Activated CD8-positive, alpha-beta memory T cell treated with anti-CD3 and anti-CD28 coated beads for 36 hours (primary cell): Measurements from ENCODE around the gene NLRC5. TPM values are rescaled to one million over a fixed set of nuclear protein-coding genes. Genes with fewer than 3 reads are reported as not detected.

ENCODE experiments used
- CTCF ChIA-PET: fragments of 350-600 bp; sonication (Branson Sonifier 250); formaldehyde crosslinking; loops from one replicate; lab custom pipeline; 2021; ENCODE audit warnings: antibody characterized with exemption; lab: Charles Lee
- POLR2A ChIA-PET: fragments of 350-600 bp; sonication (Branson Sonifier 250); formaldehyde crosslinking; loops from one replicate; lab custom pipeline; 2021; ENCODE audit warnings: antibody characterized with exemption; lab: Charles Lee
- total RNA-seq, 2 experiments: library from RNA; stranded (reverse); gene quantifications; one replicate each; pipeline ENCODE4 v1.2.3, GENCODE V29; 2021

The NLRC5 gene
- total RNA-seq, 2 experiments from 2014 or later = 118 to 121 TPM

DNA sequence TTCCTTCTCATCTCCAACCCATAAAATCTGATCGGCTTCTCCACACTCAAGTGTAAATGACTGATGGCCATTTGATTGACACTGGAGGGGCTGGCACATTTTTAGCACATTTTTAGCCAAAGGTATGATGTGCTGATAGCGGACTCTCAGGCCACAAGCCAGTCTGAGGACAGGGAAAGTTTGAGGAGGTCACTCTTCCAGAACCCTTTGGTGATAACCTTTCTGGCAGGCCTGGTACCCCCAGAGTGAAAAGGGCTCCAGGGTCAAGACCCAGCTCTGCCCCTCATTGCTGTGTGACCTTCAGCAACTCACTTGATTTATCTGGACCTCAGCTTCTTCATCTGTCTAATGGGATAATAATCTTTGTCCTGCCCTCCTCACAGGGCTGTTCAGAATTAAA is 1.7 kb upstream of the NLRC5 start:
- CTCF ChIA-PET = interaction anchor here (1.1 to 2.3 kb wide), 4 partner anchors 11 to 58 kb away, joined by 3 to 9 read pairs (median 5); no protein-coding TSS in a partner anchor
- POLR2A ChIA-PET = interaction anchor here (0.6 kb wide), 2 partner anchors 15 to 43 kb away, joined by 3 to 4 read pairs; no protein-coding TSS in a partner anchor

- ChIA-PET CTCF (interaction anchor here (0.9 to 2.3 kb wide), 7 partner anchors 11 to 95 kb away, joined by 3 to 9 read pairs (median 4); no protein-coding TSS in a partner anchor), POLR2A (interaction anchor here (0.6 to 2.4 kb wide), 6 partner anchors 8 to 51 kb away, joined by 3 to 16 read pairs (median 8); no protein-coding TSS in a partner anchor)
These were observed 1.0 kb upstream of the NLRC5 start for GRCh38 chr16:56988161-56988947.

GRCh38 chr16:56989988-56990387 is 631 bp downstream of the NLRC5 start:
- ChIA-PET POLR2A (interaction anchor here (0.6 to 2.4 kb wide), 12 partner anchors 9 to 72 kb away, joined by 3 to 16 read pairs (median 6); no protein-coding TSS in a partner anchor), CTCF (interaction anchor here (1.0 to 2.3 kb wide), 6 partner anchors 9 to 52 kb away, joined by 3 to 13 read pairs (median 8); no protein-coding TSS in a partner anchor)

DNA sequence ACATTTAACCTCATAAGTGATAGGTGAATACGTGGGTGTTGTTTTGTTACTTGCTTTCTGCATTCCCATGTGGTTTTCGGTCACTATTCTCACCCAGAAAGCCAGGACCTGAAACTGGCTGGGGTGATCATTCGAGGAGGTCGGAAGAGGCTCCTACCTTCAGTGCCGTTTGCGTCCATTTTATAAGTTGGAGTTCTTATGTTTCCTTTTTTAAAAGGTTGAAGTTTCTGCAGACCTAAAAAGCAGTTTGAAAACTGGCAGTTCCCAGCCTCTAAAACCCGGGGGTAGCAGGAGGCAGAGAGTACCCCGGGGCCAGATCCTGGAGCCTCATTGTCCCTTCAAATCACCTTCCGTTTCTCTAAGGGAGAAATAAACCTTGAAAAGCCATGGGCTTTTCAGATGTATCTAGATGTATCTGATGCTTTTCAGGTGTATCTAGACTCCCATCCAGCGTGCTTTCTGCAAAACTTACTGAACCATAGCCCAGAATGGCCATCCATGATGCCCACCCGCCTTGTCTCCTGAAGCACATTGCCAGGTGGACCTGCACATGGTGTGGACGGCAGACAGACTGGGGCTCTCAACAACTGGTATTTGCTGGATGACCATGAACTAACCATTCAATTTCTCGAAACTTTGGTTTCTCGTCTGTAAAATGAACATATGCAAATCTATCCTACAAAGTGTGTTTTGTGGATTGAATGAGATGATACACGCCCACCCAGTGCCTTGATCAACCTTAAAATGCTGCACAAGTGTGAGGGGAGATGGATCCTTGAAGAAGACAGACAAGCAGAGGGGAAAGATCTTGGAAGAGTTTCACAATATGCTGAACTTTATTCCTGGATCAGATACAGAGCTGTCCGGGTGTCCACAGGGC is 1.3 kb downstream of the NLRC5 start:
- ChIA-PET POLR2A (interaction anchor here (0.7 to 2.4 kb wide), 7 partner anchors 9 to 71 kb away, joined by 4 to 16 read pairs (median 10); no protein-coding TSS in a partner anchor), CTCF (interaction anchor here (1.3 to 1.4 kb wide), 2 partner anchors 26 to 51 kb away, joined by 9 to 13 read pairs; no protein-coding TSS in a partner anchor)

GRCh38 chr16:56992431-56992830 is 3.1 kb downstream of the NLRC5 start:
- CTCF ChIA-PET = interaction anchor here (1.1 to 1.8 kb wide), 7 partner anchors 10 to 53 kb away, joined by 3 to 7 read pairs (median 3); no protein-coding TSS in a partner anchor
- POLR2A ChIA-PET = interaction anchor here (1.0 kb wide), 1 partner anchor 54 kb away, joined by 3 read pairs; no protein-coding TSS in a partner anchor

GRCh38 chr16:56993204-56993603 is 3.8 kb downstream of the NLRC5 start:
- ChIA-PET CTCF (interaction anchor here (1.2 to 1.8 kb wide), 5 partner anchors 9 to 52 kb away, joined by 3 to 7 read pairs (median 3); no protein-coding TSS in a partner anchor), POLR2A (interaction anchor here (1.0 kb wide), 1 partner anchor 55 kb away, joined by 3 read pairs; no protein-coding TSS in a partner anchor)

- ChIA-PET CTCF (interaction anchor here (1.1 kb wide), 1 partner anchor 9 kb away, joined by 3 read pairs; no protein-coding TSS in a partner anchor), POLR2A (interaction anchor here (0.6 kb wide), 1 partner anchor 57 kb away, joined by 3 read pairs; no protein-coding TSS in a partner anchor)
These were observed 5.0 kb downstream of the NLRC5 start for GRCh38 chr16:56994311-56994710.

GRCh38 chr16:56995136-56995805 is 5.9 kb downstream of the NLRC5 start:
- ChIA-PET CTCF (interaction anchor here (0.5 to 1.4 kb wide), 8 partner anchors 8 to 54 kb away, joined by 3 to 5 read pairs (median 3); no protein-coding TSS in a partner anchor), POLR2A (interaction anchor here (0.6 to 1.1 kb wide), 3 partner anchors 11 to 126 kb away, joined by 3 to 4 read pairs (median 3); no protein-coding TSS in a partner anchor)

GRCh38 chr16:56997264-56997663 is 7.9 kb downstream of the NLRC5 start:
- ChIA-PET CTCF (no interaction called here), POLR2A (no interaction called here)

DNA sequence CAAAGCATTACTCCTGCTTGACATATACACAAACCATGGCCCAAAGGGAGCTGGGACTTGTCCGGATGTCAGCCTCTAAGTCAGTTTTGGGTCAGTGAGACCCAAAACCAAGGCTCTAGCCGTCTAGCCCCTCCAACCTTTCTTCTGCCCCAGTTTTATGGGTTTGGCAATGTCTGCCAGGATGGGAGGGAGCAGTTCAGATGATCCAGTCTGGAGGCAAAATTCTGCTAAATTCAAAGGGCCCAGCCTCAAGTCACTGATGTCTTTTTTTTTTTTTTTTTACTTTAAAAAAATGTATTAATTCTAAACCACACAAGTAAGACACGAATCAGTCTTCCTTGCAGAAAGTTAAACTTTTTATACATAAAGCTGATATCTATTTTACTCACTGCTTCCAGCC is 8.6 kb downstream of the NLRC5 start:
- ChIA-PET CTCF (interaction anchor here (1.0 to 2.0 kb wide), 2 partner anchors 9 to 34 kb away, joined by 4 to 9 read pairs; partner anchors contain the start of gene NLRC5), POLR2A (interaction anchor here (2.8 kb wide), 1 partner anchor 12 kb away, joined by 13 read pairs; no protein-coding TSS in a partner anchor)

GRCh38 chr16:56998352-56998751 is 9.0 kb downstream of the NLRC5 start:
- POLR2A ChIA-PET = interaction anchor here (2.8 kb wide), 1 partner anchor 12 kb away, joined by 13 read pairs; no protein-coding TSS in a partner anchor
- CTCF ChIA-PET = interaction anchor here (1.0 to 2.0 kb wide), 3 partner anchors 10 to 47 kb away, joined by 3 to 9 read pairs (median 4); partner anchors contain the start of gene NLRC5

GRCh38 chr16:56998861-56999260 is 9.5 kb downstream of the NLRC5 start:
- ChIA-PET POLR2A (interaction anchor here (1.2 to 2.8 kb wide), 3 partner anchors 9 to 67 kb away, joined by 8 to 16 read pairs (median 13); partner anchors contain the start of gene NLRC5), CTCF (interaction anchor here (1.1 to 2.0 kb wide), 6 partner anchors 10 to 48 kb away, joined by 3 to 10 read pairs (median 6); partner anchors contain the start of gene NLRC5)

DNA sequence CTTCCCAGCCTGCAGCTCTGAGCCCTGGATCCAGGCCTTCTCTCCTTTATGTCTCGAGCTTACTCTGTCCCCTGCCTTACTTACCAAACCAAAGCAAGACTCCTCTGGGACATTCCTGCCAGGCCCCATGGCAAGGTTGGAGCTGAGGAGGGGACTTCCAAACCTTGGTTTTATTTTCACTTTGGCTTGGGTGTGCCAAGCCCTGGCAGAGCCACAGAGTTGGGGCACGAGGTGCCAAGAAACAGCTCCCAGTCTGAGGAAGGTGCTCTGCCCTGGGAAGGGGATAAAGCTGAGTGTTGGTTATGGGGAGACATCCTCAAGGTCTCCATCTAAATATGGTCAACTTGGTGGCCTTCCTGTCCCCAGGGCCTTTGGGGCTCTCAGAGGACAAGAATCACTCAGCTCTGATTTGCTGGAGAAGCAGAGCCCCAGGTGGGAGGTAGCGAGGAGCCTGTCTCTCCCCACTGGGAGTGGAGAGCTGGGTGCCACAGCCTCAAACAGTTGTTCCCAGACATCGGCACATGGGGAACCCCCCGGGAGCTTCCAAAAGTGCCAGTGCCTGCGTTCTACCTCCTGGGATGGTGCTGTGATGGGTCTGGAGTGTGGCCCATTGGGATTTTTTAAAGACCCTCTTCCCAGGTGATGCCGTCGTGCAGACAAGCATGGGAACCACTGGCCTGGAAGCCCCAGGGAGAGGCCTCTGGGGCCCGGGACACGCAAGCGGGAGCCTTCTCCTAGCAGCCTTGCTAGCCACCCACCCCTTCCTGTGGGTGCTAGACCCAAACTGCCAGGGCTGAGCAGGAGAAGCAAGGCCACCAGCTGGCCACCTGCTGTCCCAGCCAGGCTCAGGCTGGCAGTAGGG is 10.3 kb downstream of the NLRC5 start:
- ChIA-PET POLR2A (interaction anchor here (0.6 to 2.8 kb wide), 6 partner anchors 10 to 68 kb away, joined by 3 to 16 read pairs (median 7); partner anchors contain the start of gene NLRC5), CTCF (interaction anchor here (1.0 to 2.0 kb wide), 8 partner anchors 11 to 49 kb away, joined by 3 to 10 read pairs (median 4); partner anchors contain the start of gene NLRC5)

DNA sequence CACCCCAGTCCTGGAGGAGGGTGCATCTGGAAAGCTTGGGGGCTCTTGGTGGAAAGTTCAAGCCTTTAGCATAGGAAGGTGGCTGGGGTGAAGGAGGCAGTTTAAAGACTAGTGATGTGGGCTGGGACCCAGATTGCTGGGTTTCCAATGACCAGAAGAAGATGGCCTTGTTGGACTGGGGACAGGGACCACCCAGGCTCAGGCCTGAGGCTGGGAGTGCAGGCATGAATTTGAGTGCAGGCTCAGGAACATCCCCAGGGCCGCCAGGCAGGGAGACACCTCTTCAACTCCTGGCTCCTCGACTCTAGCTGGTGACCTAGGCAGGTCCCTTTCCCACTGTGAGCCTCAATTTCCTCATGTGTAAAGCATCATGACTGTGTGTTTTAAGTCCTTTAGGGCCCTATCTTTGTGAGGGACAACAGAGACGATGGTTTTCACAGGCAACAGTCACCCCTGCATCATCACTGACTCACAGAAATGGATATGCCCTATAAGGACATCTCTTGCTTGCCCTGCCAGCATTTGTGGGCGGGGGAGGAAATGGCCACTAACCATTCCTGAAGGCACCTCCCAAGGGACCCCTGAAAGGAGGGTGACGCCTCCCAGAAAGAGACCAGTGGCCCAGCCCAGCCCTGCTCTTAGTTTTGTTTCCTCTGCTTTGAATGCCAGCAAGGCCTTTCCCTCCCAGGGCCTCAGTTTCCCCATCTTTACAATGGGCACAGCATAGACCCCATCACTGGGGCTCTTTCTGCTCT is 11.1 kb downstream of the NLRC5 start:
- POLR2A ChIA-PET = interaction anchor here (1.1 to 2.8 kb wide), 4 partner anchors 10 to 38 kb away, joined by 3 to 16 read pairs (median 8); partner anchors contain the start of gene NLRC5

More for the DNA sequence above, 11.1 kb downstream of the NLRC5 start:
- CTCF ChIA-PET = interaction anchor here (1.0 to 2.0 kb wide), 6 partner anchors 10 to 45 kb away, joined by 3 to 10 read pairs (median 7); partner anchors contain the start of gene NLRC5
